Mucosa of stomach (tissue), 1 donor: ENCODE data around the gene ACTN4.
A peak's percentile ranks its signal among the peaks of the same experiment; 100 is the strongest.

Source experiments
- H3K27me3 ChIP-seq: one replicate; pipeline ENCODE4 v1.7.0; 2013; ENCODE audit warnings: mild to moderate bottlenecking, low read length; ENCODE audit not compliant: control insufficient read depth, insufficient read depth
- H3K36me3 ChIP-seq: one replicate; pipeline ENCODE4 v1.7.0; 2013; ENCODE audit warnings: low read length; ENCODE audit not compliant: control insufficient read depth, insufficient read depth
- H3K4me1 ChIP-seq: one replicate; pipeline ENCODE4 v1.7.0; 2013; ENCODE audit warnings: mild to moderate bottlenecking, low read length; ENCODE audit not compliant: control insufficient read depth, insufficient read depth
- H3K4me3 ChIP-seq: one replicate; pipeline ENCODE4 v1.7.0; 2013; ENCODE audit warnings: low read length
- H3K9ac ChIP-seq: one replicate; pipeline ENCODE4 v1.7.0; 2013; ENCODE audit warnings: mild to moderate bottlenecking, low read length, moderate library complexity
- H3K9me3 ChIP-seq: one replicate; pipeline ENCODE4 v1.7.0; 2013; ENCODE audit warnings: mild to moderate bottlenecking, low read length, moderate library complexity; ENCODE audit not compliant: control insufficient read depth
- donor health status: Pancreatic carcinoma.

Gene ACTN4

GRCh38 chr19:38723606-38723965, 76.1 kb downstream of the ACTN4 start:
- H3K9me3 ChIP-seq: no peaks in the 10 kb centered on the region
- H3K4me3 ChIP-seq: no peak overlapping the region
- H3K27me3 ChIP-seq: no peaks in the 10 kb centered on the region
- H3K9ac ChIP-seq: peak overlapping the region; percentile 66
- H3K36me3 ChIP-seq: peaks cover 60% of the 10 kb centered on the region
- peaks cover 52% of the 10 kb centered on the region for H3K4me1 ChIP-seq

- Histone ChIP-seq H3K4me1 (peaks cover 46% of the 10 kb centered on the region), H3K9me3 (no peaks in the 10 kb centered on the region), H3K9ac (no peak overlapping the region), H3K36me3 (peaks cover 55% of the 10 kb centered on the region), H3K27me3 (no peaks in the 10 kb centered on the region), H3K4me3 (no peak overlapping the region)
Measured at GRCh38 chr19:38723990-38724854, 76.8 kb downstream of the ACTN4 start.

GRCh38 chr19:38725469-38726283, 78.2 kb downstream of the ACTN4 start:
- H3K4me3 ChIP-seq: no peak overlapping the region
- H3K9ac ChIP-seq: no peak overlapping the region
- peaks cover 47% of the 10 kb centered on the region for H3K36me3 ChIP-seq
- H3K4me1 ChIP-seq: peaks cover 31% of the 10 kb centered on the region
- no peaks in the 10 kb centered on the region for H3K9me3 ChIP-seq
- H3K27me3 ChIP-seq: no peaks in the 10 kb centered on the region

- no peak overlapping the region for H3K9ac ChIP-seq
- H3K27me3 ChIP-seq: no peaks in the 10 kb centered on the region
- H3K9me3 ChIP-seq: no peaks in the 10 kb centered on the region
- peaks cover 46% of the 10 kb centered on the region for H3K36me3 ChIP-seq
- H3K4me3 ChIP-seq: no peak overlapping the region
- H3K4me1 ChIP-seq: peaks cover 29% of the 10 kb centered on the region
Measured at GRCh38 chr19:38726284-38726673, 78.8 kb downstream of the ACTN4 start.

- H3K27me3 ChIP-seq: no peaks in the 10 kb centered on the region
- H3K9me3 ChIP-seq: no peaks in the 10 kb centered on the region
- H3K4me1 ChIP-seq: peaks cover 29% of the 10 kb centered on the region
- H3K9ac ChIP-seq: no peak overlapping the region
- H3K4me3 ChIP-seq: no peak overlapping the region
- H3K36me3 ChIP-seq: peaks cover 40% of the 10 kb centered on the region
Measured at GRCh38 chr19:38726761-38727301, 79.4 kb downstream of the ACTN4 start.

GRCh38 chr19:38727306-38727867, 79.9 kb downstream of the ACTN4 start:
- peaks cover 29% of the 10 kb centered on the region for H3K4me1 ChIP-seq
- no peak overlapping the region for H3K9ac ChIP-seq
- H3K27me3 ChIP-seq: no peaks in the 10 kb centered on the region
- peaks cover 37% of the 10 kb centered on the region for H3K36me3 ChIP-seq
- no peaks in the 10 kb centered on the region for H3K9me3 ChIP-seq
- no peak overlapping the region for H3K4me3 ChIP-seq

- no peaks in the 10 kb centered on the region for H3K9me3 ChIP-seq
- H3K4me1 ChIP-seq: peaks cover 29% of the 10 kb centered on the region
- no peaks in the 10 kb centered on the region for H3K27me3 ChIP-seq
- no peak overlapping the region for H3K4me3 ChIP-seq
- no peak overlapping the region for H3K9ac ChIP-seq
- H3K36me3 ChIP-seq: peaks cover 30% of the 10 kb centered on the region
Measured at GRCh38 chr19:38727868-38728660, 80.6 kb downstream of the ACTN4 start.

- Histone ChIP-seq H3K9ac (no peak overlapping the region), H3K9me3 (no peaks in the 10 kb centered on the region), H3K27me3 (no peaks in the 10 kb centered on the region), H3K36me3 (peaks cover 23% of the 10 kb centered on the region), H3K4me1 (peaks cover 31% of the 10 kb centered on the region), H3K4me3 (no peak overlapping the region)
Measured at GRCh38 chr19:38728752-38729541, 81.5 kb downstream of the ACTN4 start.

- Histone ChIP-seq H3K27me3 (no peaks in the 10 kb centered on the region), H3K9me3 (no peaks in the 10 kb centered on the region), H3K36me3 (peaks cover 18% of the 10 kb centered on the region), H3K4me3 (no peak overlapping the region), H3K4me1 (peaks cover 40% of the 10 kb centered on the region), H3K9ac (no peak overlapping the region)
Measured at GRCh38 chr19:38729653-38730469, 82.4 kb downstream of the ACTN4 start.

GRCh38 chr19:38730470-38730730, 83.0 kb downstream of the ACTN4 start:
- Histone ChIP-seq H3K27me3 (no peaks in the 10 kb centered on the region), H3K4me1 (peaks cover 44% of the 10 kb centered on the region), H3K9me3 (no peaks in the 10 kb centered on the region), H3K9ac (no peak overlapping the region), H3K36me3 (peaks cover 13% of the 10 kb centered on the region), H3K4me3 (no peak overlapping the region)
